ENCODE results near the gene LRRTM1. TPM values are rescaled to one million over a fixed set of nuclear protein-coding genes. Genes with fewer than 3 reads are reported as not detected.

Gene LRRTM1
- total RNA-seq, 1 experiment from 2014 or later = not detected

DNA sequence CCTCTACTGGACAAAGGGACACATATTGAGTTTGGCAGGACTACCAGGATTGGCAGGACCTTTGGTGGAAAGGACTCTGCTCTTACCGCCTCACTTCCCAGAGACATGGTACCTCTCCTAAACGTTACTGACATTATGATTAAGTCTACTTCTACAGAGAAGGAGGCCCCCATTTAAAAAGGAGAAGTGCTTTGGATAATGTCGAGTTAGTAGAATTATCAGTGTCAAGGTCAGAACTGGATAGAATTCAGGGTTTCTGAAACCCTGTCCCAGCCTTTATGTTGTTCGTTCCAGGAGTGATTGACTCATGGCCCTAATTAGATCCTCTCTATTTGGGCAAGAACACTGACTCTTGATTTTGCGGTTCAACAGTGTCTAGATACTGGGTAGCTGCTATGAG lies 45.8 kb downstream of the LRRTM1 start:
- intact Hi-C loops (cut with micrococcal nuclease) = no loop called here
- no peaks in the 10 kb centered on the region for H3K4me1 ChIP-seq (ENCODE audit: control insufficient read depth in 1 of 2, insufficient read depth in 2 of 2, low read length in 2 of 2)
- no TSS peak for BruUV-seq (replicated peaks)
- no peak overlapping the region for H2AFZ ChIP-seq (ENCODE audit: low read depth, low read length, poor library complexity, severe bottlenecking)
- H3K27me3 ChIP-seq (ENCODE audit: insufficient read depth, low read length) = no peaks in the 10 kb centered on the region
- RAD21 ChIA-PET (ENCODE audit: low non-redundant PET in 1 of 2, low total read pairs in 2 of 2, uncharacterized antibody in 2 of 2, unreplicated experiment in 2 of 2) = no interaction called here
- no peak overlapping the region for H3K27ac ChIP-seq (ENCODE audit: low read depth, low read length)
- ATAC-seq = no peak
- POLR2A ChIA-PET = no interaction called here
- DNase-seq (ENCODE audit: low read depth, low spot score) = no peak
- H3K4me3 ChIP-seq (replicated peaks in 1 of 2; ENCODE audit: low read depth in 1 of 2, low read length in 2 of 2) = no peak overlapping the region
- H3K9ac ChIP-seq (ENCODE audit: low read length) = no peak overlapping the region
- H3K4me2 ChIP-seq (ENCODE audit: low read length) = no peak overlapping the region
- no peaks in the 10 kb centered on the region for H3K36me3 ChIP-seq (ENCODE audit: control insufficient read depth in 1 of 2, insufficient read depth in 2 of 2, low read length in 2 of 2)
- no peaks in the 10 kb centered on the region for H3K79me2 ChIP-seq (ENCODE audit: insufficient read depth, low read length)
- H4K20me1 ChIP-seq (ENCODE audit: insufficient read depth) = no peaks in the 10 kb centered on the region
- peaks cover 11 to 13% of the 10 kb centered on the region in 2 experiments; a peak in 2 of 4 replicates for H3K9me3 ChIP-seq (ENCODE audit: control insufficient read depth in 1 of 2, insufficient read depth in 1 of 2, low read depth in 1 of 2, low read length in 2 of 2)
- CTCF ChIA-PET = no interaction called here
- no peaks in the 10 kb centered on the region for H3K9me2 ChIP-seq (ENCODE audit: insufficient read depth)
- TF ChIP-seq ELF1 (IDR thresholded peaks at IDR 0.05; ENCODE audit: borderline replicate concordance, low read depth) = no peak
- no peak for TF ChIP-seq SRF (IDR thresholded peaks at IDR 0.05; ENCODE audit: low read depth)
- TF ChIP-seq CBX3 (IDR thresholded peaks at IDR 0.05; ENCODE audit: low read depth) = no peak
- TF ChIP-seq YY1 (IDR thresholded peaks at IDR 0.05; ENCODE audit: extremely low read depth, insufficient replicate concordance, low read depth, low read length) = no peak
- no peak for TF ChIP-seq ZNF274 (IDR thresholded peaks at IDR 0.05; ENCODE audit: low read depth, low read length)
- TF ChIP-seq, protein P1, sequence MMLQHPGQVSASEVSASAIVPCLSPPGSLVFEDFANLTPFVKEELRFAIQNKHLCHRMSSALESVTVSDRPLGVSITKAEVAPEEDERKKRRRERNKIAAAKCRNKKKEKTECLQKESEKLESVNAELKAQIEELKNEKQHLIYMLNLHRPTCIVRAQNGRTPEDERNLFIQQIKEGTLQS (IDR thresholded peaks at IDR 0.05) = no peak
- TF ChIP-seq POLR2AphosphoS5 (IDR thresholded peaks at IDR 0.05; ENCODE audit: low read depth, low read length) = no peak
- no peak for TF ChIP-seq JUND (IDR thresholded peaks at IDR 0.05)
- no peak for TF ChIP-seq RAD21 (IDR thresholded peaks at IDR 0.05; ENCODE audit: low read depth)
- no peak for TF ChIP-seq EZH2 (IDR thresholded peaks at IDR 0.05)
- TF ChIP-seq SIN3A (IDR thresholded peaks at IDR 0.05; ENCODE audit: low read depth) = no peak
- TF ChIP-seq, protein P2, sequence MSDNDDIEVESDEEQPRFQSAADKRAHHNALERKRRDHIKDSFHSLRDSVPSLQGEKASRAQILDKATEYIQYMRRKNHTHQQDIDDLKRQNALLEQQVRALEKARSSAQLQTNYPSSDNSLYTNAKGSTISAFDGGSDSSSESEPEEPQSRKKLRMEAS (IDR thresholded peaks at IDR 0.05) = no peak
- TF ChIP-seq TCF7L2 (IDR thresholded peaks at IDR 0.05; ENCODE audit: borderline replicate concordance, extremely low read depth, insufficient read depth, insufficient read length) = no peak
- no peak for TF ChIP-seq SP1 (IDR thresholded peaks at IDR 0.05; ENCODE audit: low read depth)
- no peak for TF ChIP-seq CEBPB (IDR thresholded peaks at IDR 0.05; ENCODE audit: low read depth)
- TF ChIP-seq EGR1 (IDR thresholded peaks at IDR 0.05; ENCODE audit: low read depth) = no peak
- TF ChIP-seq, protein P3, sequence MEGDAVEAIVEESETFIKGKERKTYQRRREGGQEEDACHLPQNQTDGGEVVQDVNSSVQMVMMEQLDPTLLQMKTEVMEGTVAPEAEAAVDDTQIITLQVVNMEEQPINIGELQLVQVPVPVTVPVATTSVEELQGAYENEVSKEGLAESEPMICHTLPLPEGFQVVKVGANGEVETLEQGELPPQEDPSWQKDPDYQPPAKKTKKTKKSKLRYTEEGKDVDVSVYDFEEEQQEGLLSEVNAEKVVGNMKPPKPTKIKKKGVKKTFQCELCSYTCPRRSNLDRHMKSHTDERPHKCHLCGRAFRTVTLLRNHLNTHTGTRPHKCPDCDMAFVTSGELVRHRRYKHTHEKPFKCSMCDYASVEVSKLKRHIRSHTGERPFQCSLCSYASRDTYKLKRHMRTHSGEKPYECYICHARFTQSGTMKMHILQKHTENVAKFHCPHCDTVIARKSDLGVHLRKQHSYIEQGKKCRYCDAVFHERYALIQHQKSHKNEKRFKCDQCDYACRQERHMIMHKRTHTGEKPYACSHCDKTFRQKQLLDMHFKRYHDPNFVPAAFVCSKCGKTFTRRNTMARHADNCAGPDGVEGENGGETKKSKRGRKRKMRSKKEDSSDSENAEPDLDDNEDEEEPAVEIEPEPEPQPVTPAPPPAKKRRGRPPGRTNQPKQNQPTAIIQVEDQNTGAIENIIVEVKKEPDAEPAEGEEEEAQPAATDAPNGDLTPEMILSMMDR (IDR thresholded peaks at IDR 0.05 in 2 of 3, conservative IDR thresholded peaks at IDR 0.05 in 1 of 3; ENCODE audit: borderline replicate concordance in 1 of 3, insufficient read depth in 1 of 3, low read depth in 2 of 3, low read length in 2 of 3) = no peak
